ENCODE measurements around the gene SLC24A4.

DNA sequence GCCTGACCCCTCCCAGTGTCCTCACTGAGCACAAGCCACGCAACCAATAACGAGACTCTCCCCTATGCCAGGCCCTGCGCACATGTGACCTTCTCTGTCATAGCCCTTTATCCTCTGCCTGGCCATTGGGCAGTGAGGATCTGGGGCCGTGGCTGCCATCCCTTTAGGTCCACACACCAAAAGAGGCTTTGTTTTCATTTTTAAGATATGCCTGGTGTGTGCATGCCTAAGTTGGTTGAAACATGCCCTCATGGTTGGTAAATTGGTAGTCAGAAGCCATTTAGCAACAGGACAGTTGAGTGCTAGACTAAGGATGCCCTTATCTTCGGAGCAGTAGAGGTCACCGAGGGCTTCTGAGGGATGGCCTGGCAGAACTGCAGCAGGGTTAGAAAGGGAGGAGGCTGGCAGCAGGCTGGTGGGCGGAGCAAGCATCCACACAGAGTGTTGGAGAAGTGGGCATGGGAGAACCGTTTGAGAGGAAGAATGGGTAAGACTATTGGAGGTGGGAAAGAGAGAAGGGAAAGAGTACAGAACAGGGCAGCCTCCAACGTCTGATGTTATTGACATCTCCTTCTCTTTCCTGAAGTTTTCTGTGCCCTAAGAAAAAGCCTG lies 75.1 kb downstream of the SLC24A4 start:
- TF ChIP-seq POLR2AphosphoS5 (IDR thresholded peaks at IDR 0.05; ENCODE audit: low read depth, low read length): no peak
- no peak for TF ChIP-seq POLR2A (IDR thresholded peaks at IDR 0.05; ENCODE audit: low read depth, low read length)
- TF ChIP-seq TAF1 (IDR thresholded peaks at IDR 0.05; ENCODE audit: borderline replicate concordance, low read depth, low read length): no peak

Measured in GM12892 (cell line).